ENCODE results near the gene GAB1. TPM values are rescaled to one million over a fixed set of nuclear protein-coding genes. Genes with fewer than 3 reads are reported as not detected.

The GAB1 gene
- total and polyA plus RNA-seq, 7 donors, result 1.0 to 20.3 (median 10.1) TPM

- H3K27ac ChIP-seq, result no peak overlapping the region
- H3K9me3 ChIP-seq, result no peaks in the 10 kb centered on the region
- no peaks in the 10 kb centered on the region for H3K27me3 ChIP-seq (ENCODE audit: insufficient read depth in 3 of 3, low read length in 2 of 3)
- intact Hi-C loops (cut with DNase I), result no loop called here
- H3K4me1 ChIP-seq, result no peaks in the 10 kb centered on the region
- TF ChIP-seq CTCF (IDR thresholded peaks at IDR 0.05), result no peak
- no peaks in the 10 kb centered on the region for H3K36me3 ChIP-seq (ENCODE audit: insufficient read depth in 1 of 2, low read depth in 1 of 2)
- 67 to 69% (median 69%) methylated on average over 2 of the region's 2 CpGs for WGBS, 3 donors
- ATAC-seq (no peak), DNase-seq (no peak)
- no peak overlapping the region for H3K4me3 ChIP-seq
These were observed 35.8 kb upstream of the GAB1 start for GRCh38 chr4:143300860-143301259.

- no peak overlapping the region for H3K27ac ChIP-seq
- 25 to 35% (median 33%) methylated on average over 1 of the region's 1 CpG for WGBS, 3 donors
- H3K36me3 ChIP-seq (ENCODE audit: insufficient read depth in 1 of 2, low read depth in 1 of 2), result no peaks in the 10 kb centered on the region
- H3K27me3 ChIP-seq (ENCODE audit: insufficient read depth in 3 of 3, low read length in 2 of 3), result no peaks in the 10 kb centered on the region
- DNase-seq (no peak), ATAC-seq (no peak)
- intact Hi-C loops (cut with DNase I), result no loop called here
- H3K4me1 ChIP-seq, result no peaks in the 10 kb centered on the region
- no peak overlapping the region for H3K4me3 ChIP-seq
- TF ChIP-seq CTCF (IDR thresholded peaks at IDR 0.05), result no peak
- no peaks in the 10 kb centered on the region for H3K9me3 ChIP-seq
These were observed 34.1 kb upstream of the GAB1 start for GRCh38 chr4:143302536-143302935.

GRCh38 chr4:143306788-143307187, 29.9 kb upstream of the GAB1 start:
- H3K9me3 ChIP-seq, result no peaks in the 10 kb centered on the region
- no peak overlapping the region for H3K4me3 ChIP-seq
- H3K27ac ChIP-seq, result no peak overlapping the region
- 65 to 82% (median 68%) methylated on average over 3 of the region's 3 CpGs for WGBS, 3 donors
- H3K36me3 ChIP-seq (ENCODE audit: insufficient read depth in 1 of 2, low read depth in 1 of 2), result no peaks in the 10 kb centered on the region
- intact Hi-C loops (cut with DNase I), result no loop called here
- H3K27me3 ChIP-seq (ENCODE audit: insufficient read depth in 3 of 3, low read length in 2 of 3), result no peaks in the 10 kb centered on the region
- ATAC-seq, result no peak
- no peak for DNase-seq
- no peaks in the 10 kb centered on the region for H3K4me1 ChIP-seq
- no peak for TF ChIP-seq CTCF (IDR thresholded peaks at IDR 0.05)

GRCh38 chr4:143307531-143307930, 29.1 kb upstream of the GAB1 start:
- 81 to 93% (median 85%) methylated on average over 1 of the region's 1 CpG for WGBS, 3 donors
- H3K4me3 ChIP-seq, result no peak overlapping the region
- no peaks in the 10 kb centered on the region for H3K9me3 ChIP-seq
- DNase-seq, result no peak
- no peak for ATAC-seq
- H3K4me1 ChIP-seq, result no peaks in the 10 kb centered on the region
- no peaks in the 10 kb centered on the region for H3K27me3 ChIP-seq (ENCODE audit: insufficient read depth in 3 of 3, low read length in 2 of 3)
- no peaks in the 10 kb centered on the region for H3K36me3 ChIP-seq (ENCODE audit: insufficient read depth in 1 of 2, low read depth in 1 of 2)
- no peak for TF ChIP-seq CTCF (IDR thresholded peaks at IDR 0.05)
- H3K27ac ChIP-seq, result no peak overlapping the region
- intact Hi-C loops (cut with DNase I), result no loop called here

- H3K36me3 ChIP-seq (ENCODE audit: insufficient read depth in 1 of 2, low read depth in 1 of 2), result no peaks in the 10 kb centered on the region
- TF ChIP-seq CTCF (IDR thresholded peaks at IDR 0.05), result no peak
- intact Hi-C loops (cut with DNase I), result no loop called here
These were observed 28.3 kb upstream of the GAB1 start for GRCh38 chr4:143308377-143308776.

More at GRCh38 chr4:143308377-143308776, 28.3 kb upstream of the GAB1 start:
- ATAC-seq (no peak), DNase-seq (no peak)
- H3K4me1 ChIP-seq, result no peaks in the 10 kb centered on the region
- no peak overlapping the region for H3K4me3 ChIP-seq
- no peaks in the 10 kb centered on the region for H3K27me3 ChIP-seq (ENCODE audit: insufficient read depth in 3 of 3, low read length in 2 of 3)
- no peak overlapping the region for H3K27ac ChIP-seq
- no peaks in the 10 kb centered on the region for H3K9me3 ChIP-seq

Data from psoas muscle (tissue), 8 donors.